NCI-H1048 (cell line): ENCODE data around the gene NPBWR2.
"Not testable (repeated sequence)": the region's sequence is repeated elsewhere in the genome, so short reads cannot be mapped to it uniquely, and the experiment has no call there.

Experiments
- DNase-seq: peaks from one replicate; lab custom pipeline; 2025; lab: John Stamatoyannopoulos, UW

NPBWR2 gene

GRCh38 chr20:64143018-64143801, 35.8 kb upstream of the NPBWR2 start:
- no peak for DNase-seq

- no peak for DNase-seq
Measured at GRCh38 chr20:64142590-64142989, 35.2 kb upstream of the NPBWR2 start.

GRCh38 chr20:64140956-64141355, 33.6 kb upstream of the NPBWR2 start:
- no peak for DNase-seq

- no peak for DNase-seq
Measured at GRCh38 chr20:64140061-64140931, 32.9 kb upstream of the NPBWR2 start.

GRCh38 chr20:64139199-64140060, 32.1 kb upstream of the NPBWR2 start:
- no peak for DNase-seq

GRCh38 chr20:64138276-64138815, 31.0 kb upstream of the NPBWR2 start:
- DNase-seq: no peak

GRCh38 chr20:64137598-64138031, 30.2 kb upstream of the NPBWR2 start:
- DNase-seq: no peak

GRCh38 chr20:64136004-64136710, 28.8 kb upstream of the NPBWR2 start:
- no peak for DNase-seq

GRCh38 chr20:64134744-64135143, 27.4 kb upstream of the NPBWR2 start:
- not testable (repeated sequence) for DNase-seq

- no peak for DNase-seq
Measured at GRCh38 chr20:64133951-64134407, 26.6 kb upstream of the NPBWR2 start.

- no peak for DNase-seq
Measured at GRCh38 chr20:64131406-64131805, 24.0 kb upstream of the NPBWR2 start.

- no peak for DNase-seq
Measured at GRCh38 chr20:64130876-64131275, 23.5 kb upstream of the NPBWR2 start.

- DNase-seq: no peak
Measured at GRCh38 chr20:64130271-64130670, 22.9 kb upstream of the NPBWR2 start.

GRCh38 chr20:64129146-64129782, 21.9 kb upstream of the NPBWR2 start:
- DNase-seq: no peak

GRCh38 chr20:64123517-64123916, 16.2 kb upstream of the NPBWR2 start:
- DNase-seq: not testable (repeated sequence)

GRCh38 chr20:64122927-64123326, 15.6 kb upstream of the NPBWR2 start:
- not testable (repeated sequence) for DNase-seq

GRCh38 chr20:64121586-64121985, 14.2 kb upstream of the NPBWR2 start:
- DNase-seq: no peak

- DNase-seq: no peak
Measured at GRCh38 chr20:64119681-64120341, 12.4 kb upstream of the NPBWR2 start.

GRCh38 chr20:64119301-64119680, 11.9 kb upstream of the NPBWR2 start:
- no peak for DNase-seq

- DNase-seq: not testable (repeated sequence)
Measured at GRCh38 chr20:64117432-64117777, 10.0 kb upstream of the NPBWR2 start.
